ENCODE results near the gene CHIT1. TPM values are rescaled to one million over a fixed set of nuclear protein-coding genes. Genes with fewer than 3 reads are reported as not detected.

The CHIT1 gene
- total and polyA plus RNA-seq, 2 of the 13 experiments (the other 11 are each of a cell fraction or from before 2014, with no cell fraction given) = not detected

DNA sequence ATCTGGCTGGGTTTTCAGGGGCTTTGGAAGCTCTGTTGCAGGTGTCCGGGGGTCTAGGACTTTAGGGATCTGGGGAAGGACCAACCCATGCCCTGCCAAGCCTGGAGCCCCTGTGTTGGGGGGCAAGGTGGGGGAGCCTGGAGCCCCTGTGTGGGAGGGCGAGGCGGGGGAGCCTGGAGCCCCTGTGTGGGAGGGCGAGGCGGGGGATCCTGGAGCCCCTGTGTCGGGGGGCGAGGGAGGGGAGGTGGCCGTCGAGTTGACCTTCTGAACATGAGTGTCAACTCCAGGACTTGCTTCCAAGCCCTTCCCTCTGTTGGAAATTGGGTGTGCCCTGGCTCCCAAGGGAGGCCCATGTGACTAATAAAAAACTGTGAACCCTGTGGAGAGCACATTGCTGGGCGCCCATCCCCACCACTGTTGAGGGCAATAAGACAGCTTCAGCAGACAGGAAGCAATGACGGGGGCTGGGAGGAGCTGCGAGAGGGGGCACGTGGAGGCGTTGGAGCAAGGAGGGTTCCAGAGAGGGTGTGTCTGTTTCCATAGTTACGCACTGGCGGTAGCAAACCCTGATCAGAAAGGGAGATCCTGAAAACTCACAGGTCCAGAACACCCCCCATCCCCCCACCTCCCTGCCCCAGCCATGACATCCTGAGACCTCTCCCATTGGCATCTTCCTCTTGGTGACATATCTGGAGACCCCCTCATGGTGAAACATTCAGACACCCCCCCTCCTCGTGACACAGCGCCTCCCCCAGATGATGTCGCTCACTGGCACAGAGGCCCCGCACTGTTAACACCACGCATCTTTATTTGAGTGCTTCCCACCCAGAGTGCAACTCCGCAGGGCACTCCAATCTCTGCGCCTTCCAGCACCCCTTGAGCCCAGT lies 62.2 kb downstream of the CHIT1 start:
- no peak for FAIRE-seq
- no peaks in the 10 kb centered on the region for H3K4me1 ChIP-seq (ENCODE audit: insufficient read depth, low read length)

More for the DNA sequence above, 62.2 kb downstream of the CHIT1 start:
- ChIA-PET POLR2A (no interaction called here), CTCF (ENCODE audit: low intra/inter-chr PET ratio, low total read pairs) (interaction anchor here (0.7 to 1.8 kb wide), 2 partner anchors 49 to 102 kb away, joined by 3 to 15 read pairs; no protein-coding TSS in a partner anchor)
- Histone ChIP-seq H3K9ac (ENCODE audit: insufficient read depth, low read depth, low read length) (no peak overlapping the region), H3K4me3 (replicated peaks in 1 of 3; ENCODE audit: insufficient read depth in 1 of 3, low read depth in 2 of 3, low read length in 3 of 3) (no peak overlapping the region), H3K36me3 (replicated peaks in 1 of 2; ENCODE audit: control insufficient read depth in 1 of 2, insufficient read depth in 2 of 2, low read length in 2 of 2) (no peaks in the 10 kb centered on the region), H4K20me1 (ENCODE audit: insufficient read depth, low read length) (0 out of 2 replicates have a peak, but pooled peaks cover 3% of the 10 kb centered on the region), H3K79me2 (ENCODE audit: insufficient read depth, low read length) (no peaks in the 10 kb centered on the region), H3K9me3 (ENCODE audit: low read length) (no peaks in the 10 kb centered on the region), H2AFZ (ENCODE audit: low read length) (no peak overlapping the region), H3K27me3 (ENCODE audit: control insufficient read depth in 1 of 2, insufficient read depth in 2 of 2, low read length in 2 of 2) (peaks cover 3 to 6% of the 10 kb centered on the region in 2 experiments; a peak in 3 of 5 replicates), H3K27ac (ENCODE audit: extremely low read length, insufficient read depth, low read length) (no peak overlapping the region), H3K4me2 (ENCODE audit: low read depth, low read length) (no peak overlapping the region)
- WGBS (ENCODE audit: low lambda C conversion rate) = 74% methylated on average over 10 of the region's 23 CpGs
- TF ChIP-seq GATAD2A (CRISPR knock-in tag; IDR thresholded peaks at IDR 0.05) = no peak
- TF ChIP-seq, protein P1, sequence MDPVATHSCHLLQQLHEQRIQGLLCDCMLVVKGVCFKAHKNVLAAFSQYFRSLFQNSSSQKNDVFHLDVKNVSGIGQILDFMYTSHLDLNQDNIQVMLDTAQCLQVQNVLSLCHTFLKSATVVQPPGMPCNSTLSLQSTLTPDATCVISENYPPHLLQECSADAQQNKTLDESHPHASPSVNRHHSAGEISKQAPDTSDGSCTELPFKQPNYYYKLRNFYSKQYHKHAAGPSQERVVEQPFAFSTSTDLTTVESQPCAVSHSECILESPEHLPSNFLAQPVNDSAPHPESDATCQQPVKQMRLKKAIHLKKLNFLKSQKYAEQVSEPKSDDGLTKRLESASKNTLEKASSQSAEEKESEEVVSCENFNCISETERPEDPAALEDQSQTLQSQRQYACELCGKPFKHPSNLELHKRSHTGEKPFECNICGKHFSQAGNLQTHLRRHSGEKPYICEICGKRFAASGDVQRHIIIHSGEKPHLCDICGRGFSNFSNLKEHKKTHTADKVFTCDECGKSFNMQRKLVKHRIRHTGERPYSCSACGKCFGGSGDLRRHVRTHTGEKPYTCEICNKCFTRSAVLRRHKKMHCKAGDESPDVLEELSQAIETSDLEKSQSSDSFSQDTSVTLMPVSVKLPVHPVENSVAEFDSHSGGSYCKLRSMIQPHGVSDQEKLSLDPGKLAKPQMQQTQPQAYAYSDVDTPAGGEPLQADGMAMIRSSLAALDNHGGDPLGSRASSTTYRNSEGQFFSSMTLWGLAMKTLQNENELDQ (CRISPR knock-in tag; IDR thresholded peaks at IDR 0.05; ENCODE audit: borderline replicate concordance) = no peak
- no peak for TF ChIP-seq ZSCAN29 (CRISPR knock-in tag; conservative IDR thresholded peaks at IDR 0.05)
- no peak for TF ChIP-seq SIX4 (CRISPR knock-in tag; IDR thresholded peaks at IDR 0.05)
- BruUV-seq (replicated peaks) = no TSS peak
- in situ Hi-C loops (cut with HindIII; ENCODE audit: extremely low pct_ligation_motif_present, low pct_unique_long_range_greater_than_20kb) (loop anchor here (5.0 kb wide), 1 partner anchor 50 kb away; no protein-coding TSS in a partner anchor), intact Hi-C loops (cut with micrococcal nuclease; ENCODE audit: unreplicated experiment) (loop anchor here (2.0 kb wide), 1 partner anchor 100 kb away; no protein-coding TSS in a partner anchor)
- DNase-seq (ENCODE audit: low spot score) (no peak), ATAC-seq (no peak)

Measured in HepG2 (cell line).